Suprapubic skin (tissue), 3 donors: ENCODE data around the gene UBE2N.

ENCODE experiments used
- CTCF ChIP-seq, 2 donors: fragments of 200-600 bp in 1 of 2; fragments of 450-650 bp in 1 of 2; sonication (generic) in 1 of 2; IDR thresholded peaks; one replicate each; pipeline ENCODE4 v1.5.1; 2016 to 2019; ENCODE audit warnings: antibody characterized with exemption in 2 of 2, mild to moderate bottlenecking in 1 of 2, moderate library complexity in 1 of 2
- EP300 ChIP-seq: sonication (generic); formaldehyde crosslinking; IDR thresholded peaks from one replicate; pipeline ENCODE4 v1.6.1; 2017; ENCODE audit warnings: antibody characterized with exemption
- POLR2A ChIP-seq, 2 donors: fragments of 450-650 bp; IDR thresholded peaks; one replicate each; pipeline ENCODE4 v1.6.1; 2017; ENCODE audit warnings: antibody characterized with exemption in 2 of 2, mild to moderate bottlenecking in 2 of 2, moderate library complexity in 2 of 2

- TF ChIP-seq CTCF (IDR thresholded peaks at IDR 0.05) (no peak), POLR2A (IDR thresholded peaks at IDR 0.05) (no peak), EP300 (no peak)
These were observed 1.8 kb upstream of the UBE2N start for GRCh38 chr12:93443576-93443975.
